Islet of Langerhans (tissue), 1 donor: Measurements from ENCODE around the gene SHMT1.
"Not testable (repeated sequence)": the region's sequence is repeated elsewhere in the genome, so short reads cannot be mapped to it uniquely, and the experiment has no call there.

ENCODE experiments used
- FAIRE-seq: peaks from one replicate; lab custom pipeline; 2011; peaks lifted over from hg19 to GRCh38; lab: Jason Lieb, UNC

The SHMT1 gene

GRCh38 chr17:18324140-18325050, 39.0 kb downstream of the SHMT1 start:
- no peak for FAIRE-seq

- no peak for FAIRE-seq
Measured at GRCh38 chr17:18323507-18324139, 39.7 kb downstream of the SHMT1 start.

GRCh38 chr17:18323007-18323406, 40.3 kb downstream of the SHMT1 start:
- no peak for FAIRE-seq

- no peak for FAIRE-seq
Measured at GRCh38 chr17:18322522-18322921, 40.8 kb downstream of the SHMT1 start.

- no peak for FAIRE-seq
Measured at GRCh38 chr17:18321309-18321708, 42.0 kb downstream of the SHMT1 start.

GRCh38 chr17:18320301-18320700, 43.0 kb downstream of the SHMT1 start:
- no peak for FAIRE-seq

GRCh38 chr17:18319604-18320256, 43.6 kb downstream of the SHMT1 start:
- FAIRE-seq, result no peak

- FAIRE-seq, result no peak
Measured at GRCh38 chr17:18318771-18319450, 44.4 kb downstream of the SHMT1 start.

- FAIRE-seq, result no peak
Measured at GRCh38 chr17:18318117-18318516, 45.2 kb downstream of the SHMT1 start.

- no peak for FAIRE-seq
Measured at GRCh38 chr17:18315961-18316360, 47.4 kb downstream of the SHMT1 start.

GRCh38 chr17:18315562-18315922, 47.8 kb downstream of the SHMT1 start:
- FAIRE-seq, result no peak

GRCh38 chr17:18314731-18315561, 48.4 kb downstream of the SHMT1 start, which contains the start of the genes SMCR8 and TOP3A:
Gene SMCR8 (plus strand): TSS chr17:18315293. CDS start chr17:18315790, 497 bp downstream.
Gene TOP3A (minus strand): TSS chr17:18314994. CDS start chr17:18314778, 216 bp downstream.
- peak; percentile 76 for FAIRE-seq

- FAIRE-seq, result no peak
Measured at GRCh38 chr17:18314059-18314730, 49.2 kb downstream of the SHMT1 start.

GRCh38 chr17:18309202-18309601, 54.1 kb downstream of the SHMT1 start:
- FAIRE-seq, result no peak

- not testable (repeated sequence) for FAIRE-seq
Measured at GRCh38 chr17:18303206-18303605, 60.1 kb downstream of the SHMT1 start.

- no peak for FAIRE-seq
Measured at GRCh38 chr17:18300725-18301480, 62.4 kb downstream of the SHMT1 start.

- not testable (repeated sequence) for FAIRE-seq
Measured at GRCh38 chr17:18298061-18298460, 65.3 kb downstream of the SHMT1 start.

GRCh38 chr17:18291718-18292540, 71.4 kb downstream of the SHMT1 start:
- no peak for FAIRE-seq

- no peak for FAIRE-seq
Measured at GRCh38 chr17:18285296-18285695, 78.1 kb downstream of the SHMT1 start.
